A549 treated with CORT108297 at 1 μM for 4 hours (cell line): Measurements from ENCODE around the gene LGALS16. TPM values are rescaled to one million over a fixed set of nuclear protein-coding genes. Genes with fewer than 3 reads are reported as not detected.

Source experiments
- total RNA-seq: library from RNA; stranded (reverse); fragments of 200-300 nt; extraction: Qiagen RNA extraction; gene quantifications from 5 replicates; pipeline ENCODE4 v1.2.3, GENCODE V29; 2022

LGALS16 gene, protein sequence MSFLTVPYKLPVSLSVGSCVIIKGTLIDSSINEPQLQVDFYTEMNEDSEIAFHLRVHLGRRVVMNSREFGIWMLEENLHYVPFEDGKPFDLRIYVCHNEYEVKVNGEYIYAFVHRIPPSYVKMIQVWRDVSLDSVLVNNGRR
- total RNA-seq = not detected in 5 replicates

DNA sequence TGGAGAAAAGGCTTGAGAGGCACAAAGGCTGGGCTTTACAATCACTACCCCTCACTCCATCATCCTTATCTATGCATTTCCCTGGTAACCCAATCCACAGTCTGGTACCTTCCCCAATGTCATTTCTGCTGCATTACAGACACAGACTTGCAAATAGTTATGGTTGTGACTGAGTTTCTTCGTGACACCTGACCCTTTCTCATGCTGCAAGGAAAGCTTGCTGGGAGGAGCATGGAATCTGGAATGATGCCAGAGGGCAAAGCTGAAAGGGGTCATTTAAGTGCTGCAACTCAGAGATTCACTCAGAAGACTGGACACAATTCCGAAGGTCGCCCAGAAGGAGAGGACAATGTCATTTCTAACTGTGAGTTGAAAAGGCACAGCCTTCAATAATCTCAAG, at the start of gene LGALS16:
Gene LGALS16 (plus strand): TSS at position 301 of the 400 bp plus-strand sequence. CDS start 49 bp downstream, at position 350.

DNA sequence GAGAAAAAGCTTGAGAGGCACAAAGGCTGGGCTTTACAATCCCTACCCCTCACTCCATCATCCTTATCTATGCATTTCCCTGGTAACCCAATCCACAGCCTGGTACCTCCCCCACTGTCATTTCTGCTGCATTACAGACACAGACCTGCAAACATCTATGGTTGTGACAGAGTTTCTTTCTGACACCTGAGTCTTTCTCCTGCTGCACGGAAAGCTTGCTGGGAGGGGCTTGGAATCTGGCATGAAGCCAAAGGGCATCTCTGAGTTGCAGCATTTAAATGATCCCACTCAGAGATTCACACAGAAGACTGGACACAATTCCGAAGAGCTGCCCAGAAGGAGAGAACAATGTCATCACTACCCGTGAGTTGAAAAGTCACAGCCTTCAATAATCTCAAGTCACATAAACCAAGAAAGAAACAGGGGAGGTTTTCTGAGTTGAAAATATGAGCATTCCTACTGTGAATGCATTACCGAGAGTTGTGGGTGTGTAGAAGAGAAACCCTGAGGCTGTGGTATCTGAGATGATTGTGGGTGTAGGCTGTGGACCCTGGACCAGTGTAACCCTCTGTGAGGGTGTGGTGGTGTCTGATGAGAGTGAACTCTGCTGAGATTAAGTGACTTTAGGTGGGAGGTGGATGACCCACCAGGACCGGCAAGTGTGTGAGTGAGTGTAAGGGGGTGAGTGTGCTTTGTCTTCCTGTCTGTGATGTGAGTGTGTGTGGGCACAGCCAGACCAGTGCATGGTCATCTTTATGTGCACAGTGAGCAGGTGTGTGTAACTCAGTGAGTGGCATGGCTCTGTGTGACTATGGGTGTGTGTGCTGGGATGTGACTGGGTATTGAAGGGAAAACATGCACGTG, 48.7 kb downstream of the LGALS16 start, which contains the start of gene LGALS14:
Gene LGALS14 (plus strand): TSS at position 301 of the 864 bp plus-strand sequence. CDS start 48 bp downstream, at position 349.

Other genes starting within 250 kb of the LGALS16 start
- gene ZFP36, start 249.1 kb upstream of the LGALS16 start, total RNA-seq = 65.6 to 124 TPM (median 101 TPM) in 5 replicates
- 44.3 to 72.0 TPM (median 62.7 TPM) in 5 replicates for gene PLEKHG2, start 243.2 kb upstream of the LGALS16 start, total RNA-seq
- 6,027 to 7,937 TPM (median 7,455 TPM) in 5 replicates for gene RPS16, start 220.0 kb upstream of the LGALS16 start, total RNA-seq
- gene SUPT5H, start 210.3 kb upstream of the LGALS16 start, total RNA-seq = 176 to 203 TPM (median 194 TPM) in 5 replicates
- gene TIMM50, start 175.1 kb upstream of the LGALS16 start, total RNA-seq = 165 to 230 TPM (median 217 TPM) in 5 replicates
- 6.8 to 11.9 TPM (median 11.2 TPM) in 5 replicates for gene DLL3, start 157.0 kb upstream of the LGALS16 start, total RNA-seq
- not detected in 5 replicates for gene SELENOV, start 140.8 kb upstream of the LGALS16 start, total RNA-seq
- gene EID2B, start 123.1 kb upstream of the LGALS16 start, total RNA-seq = 8.4 to 10.2 TPM (median 8.7 TPM) in 5 replicates
- gene EID2, start 115.8 kb upstream of the LGALS16 start, total RNA-seq = 33.7 to 46.9 TPM (median 42.4 TPM) in 5 replicates
- not detected in 5 replicates for gene LGALS13, start 53.4 kb upstream of the LGALS16 start, total RNA-seq
- not detected in 5 replicates for gene LGALS14, start 48.6 kb downstream of the LGALS16 start, total RNA-seq
- not detected in 5 replicates for gene CLC, start 82.1 kb downstream of the LGALS16 start, total RNA-seq
- not detected in 5 replicates for gene LEUTX, start 122.9 kb downstream of the LGALS16 start, total RNA-seq
- 19.2 to 25.4 TPM (median 24.6 TPM) in 5 replicates for gene DYRK1B, start 178.2 kb downstream of the LGALS16 start, total RNA-seq
- 621 to 770 TPM (median 696 TPM) in 5 replicates for gene FBL, start 190.5 kb downstream of the LGALS16 start, total RNA-seq